Measurements from ENCODE around the gene BPHL. TPM values are rescaled to one million over a fixed set of nuclear protein-coding genes. Genes with fewer than 3 reads are reported as not detected.
"Not testable (repeated sequence)": the region's sequence is repeated elsewhere in the genome, so short reads cannot be mapped to it uniquely, and the experiment has no call there.

Gene BPHL
- total RNA-seq, 1 experiment from 2014 or later, result 4.6 TPM

GRCh38 chr6:3155416-3155815 is 36.9 kb downstream of the BPHL start:
- DNase-seq (ENCODE audit: low read depth), result not testable (repeated sequence)

- DNase-seq (ENCODE audit: low read depth), result not testable (repeated sequence)
Measured at GRCh38 chr6:3156184-3157130, 37.9 kb downstream of the BPHL start.

- peak; percentile 71 for DNase-seq (ENCODE audit: low read depth)
Measured at GRCh38 chr6:3157131-3157933, 38.8 kb downstream of the BPHL start, which contains the start of gene TUBB2A. TSS of gene TUBB2A (minus strand) at chr6:3157544. CDS start at chr6:3157463, 81 bp downstream.

- DNase-seq (ENCODE audit: low read depth), result peak; percentile 34
Measured at GRCh38 chr6:3159805-3160781, 41.6 kb downstream of the BPHL start.

GRCh38 chr6:3162067-3162497 is 43.6 kb downstream of the BPHL start:
- peak; percentile 28 for DNase-seq (ENCODE audit: low read depth)

GRCh38 chr6:3162565-3163247 is 44.2 kb downstream of the BPHL start:
- DNase-seq (ENCODE audit: low read depth), result peak; percentile 69

- no peak for DNase-seq (ENCODE audit: low read depth)
Measured at GRCh38 chr6:3163248-3163594, 44.7 kb downstream of the BPHL start.

- DNase-seq (ENCODE audit: low read depth), result no peak
Measured at GRCh38 chr6:3164388-3164787, 45.9 kb downstream of the BPHL start.

- DNase-seq (ENCODE audit: low read depth), result peak; percentile 52
Measured at GRCh38 chr6:3165631-3166534, 47.4 kb downstream of the BPHL start.

GRCh38 chr6:3166535-3167225 is 48.2 kb downstream of the BPHL start:
- not testable (repeated sequence) for DNase-seq (ENCODE audit: low read depth)

GRCh38 chr6:3168046-3168445 is 49.5 kb downstream of the BPHL start:
- not testable (repeated sequence) for DNase-seq (ENCODE audit: low read depth)

GRCh38 chr6:3170676-3171075 is 52.2 kb downstream of the BPHL start:
- not testable (repeated sequence) for DNase-seq (ENCODE audit: low read depth)

- DNase-seq (ENCODE audit: low read depth), result not testable (repeated sequence)
Measured at GRCh38 chr6:3171313-3172175, 53.0 kb downstream of the BPHL start.

GRCh38 chr6:3172789-3173188 is 54.3 kb downstream of the BPHL start:
- DNase-seq (ENCODE audit: low read depth), result not testable (repeated sequence)

- not testable (repeated sequence) for DNase-seq (ENCODE audit: low read depth)
Measured at GRCh38 chr6:3173636-3174089, 55.2 kb downstream of the BPHL start.

GRCh38 chr6:3175715-3176402 is 57.3 kb downstream of the BPHL start:
- no peak for DNase-seq (ENCODE audit: low read depth)

All from HT1080 (cell line).